NCI-H526 treated with DMSO at 0.1 percent for 48 hours (cell line): Measurements from ENCODE around the gene ANKRD26.

ENCODE experiments used
- DNase-seq: peaks from one replicate; lab custom pipeline; 2025; lab: John Stamatoyannopoulos, UW

The ANKRD26 gene

DNA sequence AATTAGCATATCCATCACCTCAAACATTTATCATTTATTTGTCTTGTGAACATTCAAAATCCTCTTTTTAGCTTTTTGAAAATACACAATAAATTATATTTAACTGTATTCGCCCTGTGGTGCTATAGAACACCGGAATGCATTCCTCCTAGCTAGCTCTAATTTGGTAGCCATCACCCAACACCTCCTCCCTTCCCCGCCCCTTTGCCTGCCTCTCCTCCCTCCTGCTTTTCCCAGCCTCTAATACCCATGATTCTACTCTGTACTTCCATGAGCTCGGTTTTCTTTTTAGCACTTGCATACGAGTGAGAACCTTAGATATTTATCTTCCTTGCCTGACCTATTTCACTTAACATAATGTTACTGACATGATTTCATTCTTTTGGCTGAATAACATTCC is 80.1 kb downstream of the ANKRD26 start:
- no peak for DNase-seq

DNA sequence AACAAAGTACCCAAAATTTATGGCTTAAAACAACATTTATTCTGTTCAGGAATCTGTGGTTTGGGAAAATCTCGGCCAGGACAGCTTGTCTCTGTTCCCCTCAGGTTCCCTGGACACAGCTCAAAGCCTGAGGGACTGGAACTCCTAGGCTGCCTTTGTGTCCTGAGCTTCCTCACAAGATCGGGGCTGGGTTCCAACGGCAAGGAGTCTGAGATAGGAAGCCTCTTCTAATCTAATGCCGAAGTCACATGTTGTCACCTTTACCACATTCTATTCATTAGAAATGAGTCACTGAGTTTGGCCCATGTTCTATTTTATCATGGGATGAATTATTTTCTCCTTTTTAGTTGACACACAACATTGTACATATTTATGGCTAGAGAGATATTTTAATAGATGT is 80.5 kb downstream of the ANKRD26 start:
- DNase-seq = no peak

DNA sequence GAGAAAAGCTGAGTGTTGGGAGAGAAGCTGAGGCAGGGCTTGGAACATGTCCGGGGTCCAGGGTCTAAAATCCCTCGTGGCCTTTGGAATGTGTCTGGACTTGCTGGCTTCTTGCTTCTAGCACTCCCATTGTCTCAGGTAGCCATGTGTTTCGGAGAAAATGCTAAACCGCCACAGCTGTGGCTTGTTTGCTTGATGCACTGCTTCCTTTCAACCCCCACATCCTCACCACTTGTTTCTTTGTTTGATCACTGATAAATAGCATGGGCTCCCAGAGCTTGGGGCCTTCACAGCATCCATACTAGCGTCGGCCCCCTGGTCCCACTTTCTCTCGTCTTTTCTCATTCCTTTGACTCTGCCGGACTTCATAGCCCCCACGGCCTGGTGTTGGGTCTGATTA is 102.7 kb downstream of the ANKRD26 start:
- DNase-seq = no peak

GRCh38 chr10:26994743-26995142 is 105.6 kb downstream of the ANKRD26 start:
- DNase-seq = no peak

GRCh38 chr10:26987851-26988250 is 112.4 kb downstream of the ANKRD26 start:
- no peak for DNase-seq

DNA sequence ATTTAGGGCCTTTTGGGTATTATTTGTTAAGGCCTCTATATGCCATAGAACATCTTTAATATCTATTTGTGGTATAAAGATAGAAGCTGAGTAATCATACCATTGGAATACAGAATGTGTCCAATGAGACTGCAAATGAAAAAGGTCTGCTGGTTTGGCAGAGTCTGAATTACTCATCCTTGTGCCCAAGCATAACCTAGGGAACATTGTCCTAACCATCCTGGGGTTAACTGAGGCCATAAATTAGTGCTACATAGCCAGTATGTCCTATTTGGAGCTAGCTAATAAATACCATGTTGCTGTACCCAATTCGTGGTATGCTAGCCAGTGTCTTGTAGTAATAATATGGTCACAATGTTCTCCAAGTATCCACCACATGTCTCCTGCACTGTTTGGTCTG is 117.1 kb downstream of the ANKRD26 start:
- no peak for DNase-seq

GRCh38 chr10:26982058-26982457 is 118.2 kb downstream of the ANKRD26 start:
- no peak for DNase-seq

- DNase-seq = peak; percentile 59
Measured at GRCh38 chr10:26981232-26981824, 119.0 kb downstream of the ANKRD26 start.

DNA sequence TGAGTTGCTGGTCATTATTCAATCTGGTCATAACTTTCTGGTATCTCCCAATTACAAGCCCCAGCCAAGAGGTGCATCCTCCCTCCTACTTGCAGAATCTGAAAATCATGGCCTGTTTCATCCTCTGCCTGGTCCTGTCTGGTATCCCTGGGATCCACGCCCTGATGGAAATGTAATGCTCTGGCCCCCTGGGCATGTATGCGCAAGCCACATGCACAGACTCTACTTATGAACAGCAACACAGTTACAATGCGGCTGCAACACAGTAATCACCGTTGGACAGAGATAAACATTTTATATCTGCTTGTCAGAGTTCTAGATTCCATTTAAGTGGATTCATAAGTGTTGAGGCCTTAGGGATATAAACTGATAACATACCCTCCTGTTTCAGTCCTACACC is 121.8 kb downstream of the ANKRD26 start:
- no peak for DNase-seq

GRCh38 chr10:26977635-26978034 is 122.7 kb downstream of the ANKRD26 start:
- DNase-seq = no peak

GRCh38 chr10:26970667-26971066 is 129.6 kb downstream of the ANKRD26 start:
- no peak for DNase-seq

DNA sequence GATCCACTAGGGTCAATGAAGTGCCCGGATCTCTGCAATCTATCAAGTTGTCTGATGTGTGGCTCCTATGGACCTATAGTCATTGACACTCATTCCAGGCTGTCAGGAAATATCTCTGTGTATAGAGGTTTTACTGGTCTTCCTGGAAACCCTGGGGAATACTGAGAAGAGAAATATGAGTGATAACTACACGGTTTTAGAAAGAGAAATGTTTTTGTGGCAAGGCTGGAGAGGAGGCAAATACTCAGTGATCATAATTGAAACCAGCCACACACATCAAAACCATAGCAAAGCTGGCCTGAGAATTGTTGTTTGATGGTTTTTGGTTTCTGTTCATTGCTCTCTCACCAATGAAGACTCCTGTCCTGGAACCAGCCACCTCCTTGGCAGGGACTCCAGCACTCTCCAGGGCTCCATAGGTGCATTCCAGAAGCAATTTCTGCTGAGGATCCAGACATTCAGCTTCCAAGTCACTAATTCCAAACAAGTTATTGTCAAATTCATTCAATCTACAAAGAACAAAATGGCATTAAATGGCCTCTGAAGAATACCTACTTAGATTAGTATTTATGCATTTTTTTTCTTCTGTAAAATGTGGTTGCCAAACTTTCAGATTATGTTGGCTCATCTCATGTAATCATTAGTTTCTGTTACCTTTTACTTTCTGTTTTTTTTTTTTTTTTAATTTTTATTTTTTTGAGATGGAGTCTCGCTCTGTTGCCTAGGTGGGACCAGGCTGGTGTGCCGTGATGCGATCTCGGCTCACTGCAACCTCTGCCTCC is 131.0 kb downstream of the ANKRD26 start:
- no peak for DNase-seq

DNA sequence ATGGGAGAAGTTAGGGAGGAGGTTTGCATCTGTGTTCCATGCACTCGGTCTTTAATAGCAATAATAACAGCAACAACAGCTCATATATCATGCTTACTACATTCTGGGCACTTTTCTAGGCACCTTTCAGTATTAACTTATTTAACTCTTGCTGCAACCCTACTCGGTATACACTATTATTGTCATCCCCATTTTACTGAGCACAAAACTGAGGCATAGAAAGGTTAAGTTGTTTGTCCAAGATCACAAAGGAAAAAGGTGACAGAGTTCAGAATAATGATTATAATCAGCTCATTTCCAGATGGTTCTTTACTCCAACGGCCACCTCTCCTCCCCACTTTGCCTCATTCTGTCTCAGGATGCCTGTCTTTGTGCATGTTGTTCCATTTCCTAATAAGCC is 137.5 kb downstream of the ANKRD26 start:
- DNase-seq = no peak

DNA sequence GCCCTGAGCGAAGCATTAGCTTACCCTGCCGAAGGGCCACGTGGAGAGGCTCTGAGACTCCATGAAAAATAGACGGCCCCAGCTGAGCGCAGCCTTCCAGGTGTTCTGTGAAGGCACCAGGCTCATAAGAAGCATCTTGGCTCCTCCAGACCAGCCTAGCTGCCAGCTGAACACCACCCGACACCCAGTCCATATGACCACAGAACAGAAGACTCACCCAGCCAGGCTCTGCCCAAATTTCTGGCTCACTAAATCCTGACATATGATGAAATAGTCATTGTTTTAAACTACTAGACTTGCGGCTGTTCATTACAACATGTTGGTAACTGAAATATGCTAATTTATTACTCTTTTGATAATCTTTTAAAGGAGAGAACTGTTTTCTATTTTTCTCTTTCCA is 140.0 kb downstream of the ANKRD26 start:
- DNase-seq = no peak

GRCh38 chr10:26959841-26960240 is 140.5 kb downstream of the ANKRD26 start:
- DNase-seq = no peak
